Right lobe of liver (tissue), 4 donors: ENCODE data around the gene PRKCA.

Experiments
- POLR2A ChIP-seq: fragments of 450-650 bp; IDR thresholded peaks from one replicate; pipeline ENCODE4 v1.6.1; 2017; ENCODE audit warnings: antibody characterized with exemption, mild to moderate bottlenecking
- TF ChIP-seq, protein P1 (sequence below), 4 donors: fragments of 200-600 bp in 3 of 4; fragments of 450-650 bp in 1 of 4; IDR thresholded peaks; one replicate each; pipeline versions ENCODE4 v1.5.1 to v1.8.0; 2016 to 2022; ENCODE audit warnings: antibody characterized with exemption in 4 of 4, mild to moderate bottlenecking in 2 of 4
- donor health status: DM: no; HTN: no; CAD: no.
- donor health status: DM: no; HTN: no; CAD: no.
- donor health status: DM: no; HTN: yes; CAD: no.

DNA sequence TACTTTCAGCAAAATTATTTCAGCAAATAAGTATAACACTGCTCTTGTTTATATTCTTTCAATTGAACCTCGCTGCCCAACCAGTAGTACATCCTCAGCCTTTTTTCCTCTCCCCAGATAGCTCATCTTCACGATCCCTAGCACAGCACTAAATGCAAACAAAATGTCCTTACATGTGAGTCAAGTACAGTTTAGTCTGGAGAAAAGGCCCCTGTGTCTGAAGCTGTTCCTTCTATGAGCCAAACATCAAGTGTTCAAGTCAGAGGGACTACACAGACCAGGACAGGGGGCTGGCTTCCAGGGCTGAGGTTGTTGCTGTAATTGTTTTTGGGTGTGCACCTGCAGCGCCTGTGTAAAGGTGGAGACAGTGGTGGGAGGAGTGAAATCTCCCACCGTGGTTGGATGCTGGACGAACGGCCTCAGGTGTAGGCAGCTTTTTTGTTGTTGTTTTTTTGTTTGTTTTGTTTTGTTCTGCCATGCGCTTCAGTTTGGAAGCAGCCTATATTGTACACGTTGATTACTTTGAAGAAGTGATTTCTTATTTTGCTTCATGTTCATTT, 147.1 kb downstream of the PRKCA start:
- TF ChIP-seq, protein P1, sequence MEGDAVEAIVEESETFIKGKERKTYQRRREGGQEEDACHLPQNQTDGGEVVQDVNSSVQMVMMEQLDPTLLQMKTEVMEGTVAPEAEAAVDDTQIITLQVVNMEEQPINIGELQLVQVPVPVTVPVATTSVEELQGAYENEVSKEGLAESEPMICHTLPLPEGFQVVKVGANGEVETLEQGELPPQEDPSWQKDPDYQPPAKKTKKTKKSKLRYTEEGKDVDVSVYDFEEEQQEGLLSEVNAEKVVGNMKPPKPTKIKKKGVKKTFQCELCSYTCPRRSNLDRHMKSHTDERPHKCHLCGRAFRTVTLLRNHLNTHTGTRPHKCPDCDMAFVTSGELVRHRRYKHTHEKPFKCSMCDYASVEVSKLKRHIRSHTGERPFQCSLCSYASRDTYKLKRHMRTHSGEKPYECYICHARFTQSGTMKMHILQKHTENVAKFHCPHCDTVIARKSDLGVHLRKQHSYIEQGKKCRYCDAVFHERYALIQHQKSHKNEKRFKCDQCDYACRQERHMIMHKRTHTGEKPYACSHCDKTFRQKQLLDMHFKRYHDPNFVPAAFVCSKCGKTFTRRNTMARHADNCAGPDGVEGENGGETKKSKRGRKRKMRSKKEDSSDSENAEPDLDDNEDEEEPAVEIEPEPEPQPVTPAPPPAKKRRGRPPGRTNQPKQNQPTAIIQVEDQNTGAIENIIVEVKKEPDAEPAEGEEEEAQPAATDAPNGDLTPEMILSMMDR (IDR thresholded peaks at IDR 0.05), result no peak
- no peak for TF ChIP-seq POLR2A
